Subcutaneous adipose tissue (tissue), 4 donors: ENCODE measurements around the gene NRXN2. TPM values are rescaled to one million over a fixed set of nuclear protein-coding genes. Genes with fewer than 3 reads are reported as not detected.

ENCODE experiments used
- total RNA-seq, 4 donors: library from RNA; depleted of rRNA; stranded (reverse); fragments of >200 nt; gene quantifications; one replicate each; pipeline ENCODE4 v1.1.0, GENCODE V29; 2016
- TF ChIP-seq, protein P1 (sequence below): fragments of 450-650 bp; IDR thresholded peaks from one replicate; pipeline ENCODE4 v1.5.1; 2016; ENCODE audit warnings: low read depth, mild to moderate bottlenecking, control low read depth, antibody characterized with exemption, moderate library complexity

The NRXN2 gene
- total RNA-seq, 4 donors from 2014 or later: 0.16 to 7.0 (median 2.9) TPM

DNA sequence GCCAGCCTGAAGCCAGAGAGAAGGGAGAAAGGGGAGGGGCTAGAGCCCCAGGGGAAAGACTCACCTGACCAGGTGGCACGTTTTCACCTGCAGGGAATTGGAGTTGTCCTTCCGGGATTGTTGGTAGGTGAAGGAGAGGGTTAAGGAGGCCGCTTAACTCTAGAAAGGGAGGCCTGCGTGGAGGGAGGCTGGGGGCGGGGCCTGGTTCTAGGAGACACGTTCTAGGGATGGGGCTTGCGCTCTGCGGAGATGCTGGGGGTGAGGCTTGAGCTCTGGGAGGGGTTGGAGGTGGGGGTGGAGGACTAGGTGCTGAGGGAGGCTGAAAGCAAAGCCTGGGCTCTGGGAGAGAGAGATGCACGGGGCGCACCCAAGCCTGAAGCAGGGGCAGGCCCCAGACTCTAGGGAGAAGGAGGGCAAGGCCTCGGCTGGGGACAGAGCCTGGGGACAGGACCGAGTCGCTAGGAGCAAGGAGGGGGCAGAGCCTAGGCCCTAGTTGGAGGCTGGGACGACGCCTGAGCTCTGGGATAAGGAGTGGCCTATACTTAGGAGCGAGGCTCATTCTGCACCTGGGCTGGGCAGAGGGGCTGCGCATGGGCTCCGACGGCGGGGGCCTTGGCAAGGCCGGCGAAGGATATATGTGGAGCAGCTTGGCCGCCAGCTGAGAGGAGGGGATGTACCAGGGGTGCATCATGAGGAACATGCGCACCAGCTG lies 18.5 kb upstream of the NRXN2 start:
- TF ChIP-seq, protein P1, sequence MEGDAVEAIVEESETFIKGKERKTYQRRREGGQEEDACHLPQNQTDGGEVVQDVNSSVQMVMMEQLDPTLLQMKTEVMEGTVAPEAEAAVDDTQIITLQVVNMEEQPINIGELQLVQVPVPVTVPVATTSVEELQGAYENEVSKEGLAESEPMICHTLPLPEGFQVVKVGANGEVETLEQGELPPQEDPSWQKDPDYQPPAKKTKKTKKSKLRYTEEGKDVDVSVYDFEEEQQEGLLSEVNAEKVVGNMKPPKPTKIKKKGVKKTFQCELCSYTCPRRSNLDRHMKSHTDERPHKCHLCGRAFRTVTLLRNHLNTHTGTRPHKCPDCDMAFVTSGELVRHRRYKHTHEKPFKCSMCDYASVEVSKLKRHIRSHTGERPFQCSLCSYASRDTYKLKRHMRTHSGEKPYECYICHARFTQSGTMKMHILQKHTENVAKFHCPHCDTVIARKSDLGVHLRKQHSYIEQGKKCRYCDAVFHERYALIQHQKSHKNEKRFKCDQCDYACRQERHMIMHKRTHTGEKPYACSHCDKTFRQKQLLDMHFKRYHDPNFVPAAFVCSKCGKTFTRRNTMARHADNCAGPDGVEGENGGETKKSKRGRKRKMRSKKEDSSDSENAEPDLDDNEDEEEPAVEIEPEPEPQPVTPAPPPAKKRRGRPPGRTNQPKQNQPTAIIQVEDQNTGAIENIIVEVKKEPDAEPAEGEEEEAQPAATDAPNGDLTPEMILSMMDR: no peak

DNA sequence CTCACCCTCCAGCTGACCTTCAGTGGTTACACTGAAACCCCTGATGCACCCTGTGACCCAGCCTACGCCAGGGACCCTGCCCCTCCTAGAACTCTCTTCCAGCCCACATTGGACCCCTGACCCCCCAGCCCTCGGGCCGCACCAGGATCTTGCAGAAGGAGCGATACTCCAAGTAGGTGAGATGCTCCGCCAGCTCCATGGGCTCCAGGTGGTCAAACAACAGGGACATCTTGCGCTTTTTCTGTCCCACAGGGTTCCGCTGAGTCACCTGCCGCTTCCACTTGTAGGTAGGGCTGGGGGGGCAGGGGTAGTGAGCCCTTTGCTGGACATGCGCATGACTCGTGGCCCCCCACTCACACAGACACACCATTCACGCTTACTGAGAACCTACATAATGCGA lies 16.9 kb upstream of the NRXN2 start:
- TF ChIP-seq, protein P1: no peak

DNA sequence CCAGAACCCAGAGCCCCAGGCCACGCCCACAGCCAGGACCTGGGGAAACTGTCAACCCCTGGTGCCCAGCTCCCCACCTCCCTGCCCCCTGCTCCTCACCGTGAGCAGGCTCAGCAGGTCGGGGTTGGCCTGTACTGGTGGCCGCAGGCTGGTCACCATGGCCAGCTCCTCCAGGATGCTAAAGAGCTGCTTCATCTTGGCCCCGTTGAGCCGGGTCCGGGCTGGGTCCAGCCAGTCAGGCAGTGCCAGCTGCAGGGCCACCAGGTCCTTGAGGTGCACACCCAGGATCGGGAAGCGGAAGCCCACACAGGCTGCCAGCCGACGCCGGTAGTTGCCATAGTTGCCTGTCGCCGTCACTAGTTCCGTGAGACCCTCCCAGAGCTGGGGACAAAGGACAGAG lies 13.7 kb upstream of the NRXN2 start:
- TF ChIP-seq, protein P1: no peak

DNA sequence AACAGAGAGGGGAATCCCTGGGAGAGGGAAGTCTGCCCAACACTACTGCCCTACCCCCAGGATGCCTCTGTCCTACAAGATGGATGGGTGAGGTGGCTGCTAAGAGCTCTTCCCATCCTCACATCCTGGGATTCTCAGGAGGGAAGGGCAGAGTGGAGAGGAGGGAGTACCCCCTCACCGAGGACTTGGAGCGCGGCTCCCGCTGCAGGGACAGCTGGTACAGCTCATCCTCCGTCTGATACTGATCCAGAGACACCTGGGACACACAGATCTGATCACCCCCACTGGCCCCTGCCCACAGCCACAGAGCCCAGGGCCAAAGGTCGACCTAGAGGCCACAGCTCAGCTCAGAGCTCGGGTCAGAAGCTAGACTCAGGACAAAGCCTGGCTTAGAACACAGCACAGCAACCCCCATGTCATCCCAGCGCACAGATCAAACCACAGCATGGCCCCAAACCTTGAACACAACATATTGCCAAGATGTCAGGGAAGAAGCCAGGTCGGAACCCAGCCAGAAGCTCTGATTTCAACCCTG lies 12.8 kb upstream of the NRXN2 start:
- TF ChIP-seq, protein P1: no peak

DNA sequence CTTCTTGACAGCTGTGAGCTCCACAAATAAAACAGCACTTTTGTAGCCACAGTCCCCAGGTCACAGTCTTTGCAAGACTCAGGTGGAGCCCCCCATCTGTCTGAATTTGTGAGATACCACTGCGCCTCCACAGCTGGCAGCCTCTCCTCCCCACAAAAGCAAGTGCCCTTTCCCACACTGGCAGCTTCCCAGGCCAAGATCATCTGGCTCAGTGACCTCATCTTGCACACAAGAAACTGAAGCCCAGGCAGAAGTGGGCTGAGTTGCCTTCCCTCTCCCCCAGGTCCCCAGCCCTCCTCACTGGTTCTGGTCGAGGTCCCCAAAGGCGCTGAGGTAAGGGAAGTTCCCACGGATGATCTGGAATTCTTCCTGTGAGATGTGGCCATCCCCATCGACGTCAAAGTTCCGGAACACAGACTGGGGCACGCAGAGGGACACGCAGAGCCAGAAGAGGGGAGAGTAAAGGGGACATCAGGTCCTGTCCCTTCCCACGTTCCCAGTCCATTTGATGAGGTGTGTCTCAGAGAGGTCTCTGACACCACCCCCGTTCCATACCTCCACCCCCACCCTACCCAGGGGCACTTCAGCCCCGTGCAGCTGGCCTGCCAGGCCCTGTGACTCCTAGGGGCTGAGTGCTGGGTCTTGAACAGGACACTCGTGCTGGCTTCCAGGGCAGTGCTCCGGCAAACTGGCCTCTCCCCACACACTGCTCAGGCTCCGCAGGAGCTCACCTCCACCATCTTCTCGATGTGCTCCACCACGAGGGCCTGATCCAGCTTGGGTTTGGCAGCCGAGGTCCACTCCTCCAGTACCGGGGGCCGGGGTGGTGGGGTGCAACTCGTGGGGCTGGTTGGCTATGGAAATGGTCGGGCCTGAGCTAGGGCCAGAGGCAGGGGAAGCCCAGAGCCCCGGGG lies 12.1 kb upstream of the NRXN2 start:
- TF ChIP-seq, protein P1: no peak

DNA sequence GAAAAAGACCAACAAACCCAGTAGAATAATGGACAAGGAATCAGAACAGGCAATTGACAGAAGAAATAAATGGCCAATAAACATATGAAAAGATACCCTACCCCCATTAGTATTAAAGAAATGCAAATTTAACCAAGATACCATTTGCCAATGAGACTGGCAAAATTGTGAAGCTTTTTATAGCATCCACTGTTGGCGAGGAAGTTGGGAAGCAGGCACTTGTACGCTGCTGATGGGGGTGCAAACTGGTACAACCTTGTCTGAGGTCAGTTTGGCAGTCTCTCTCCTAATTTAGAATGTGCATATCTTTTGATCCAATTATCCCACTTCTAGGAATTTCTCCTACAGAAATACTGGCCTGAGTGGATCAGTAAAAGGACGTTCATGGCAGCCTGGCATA lies 8.6 kb upstream of the NRXN2 start:
- TF ChIP-seq, protein P1: no peak

DNA sequence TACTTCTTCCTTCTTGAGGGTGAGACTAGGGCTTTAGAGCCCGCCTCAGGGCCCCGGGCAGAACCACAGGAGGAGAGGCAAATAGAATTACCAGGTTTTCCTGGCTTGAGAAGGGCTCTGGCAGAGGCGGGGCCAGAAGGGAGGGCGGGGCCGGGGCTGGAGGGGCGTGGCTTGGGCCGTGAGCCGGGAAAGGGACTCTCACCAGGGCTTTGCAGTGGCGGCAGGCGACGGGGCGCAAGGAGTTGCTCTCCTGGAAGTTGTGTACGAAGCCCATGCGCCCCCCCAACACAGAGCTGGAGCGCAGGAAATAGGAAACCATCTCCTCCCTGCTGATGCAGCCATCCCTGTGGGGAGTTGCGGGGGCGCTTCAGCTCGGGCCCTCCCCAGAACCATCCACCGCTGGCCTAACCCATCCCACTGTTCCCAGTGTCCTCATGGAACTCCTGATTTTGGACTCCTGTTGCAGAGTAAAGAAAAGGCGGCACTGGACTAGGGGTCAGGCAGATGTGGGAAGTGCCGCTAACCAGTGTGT lies 6.9 kb upstream of the NRXN2 start:
- TF ChIP-seq, protein P1: no peak
